Left forelimb (tissue), 1 donor: ENCODE measurements around the gene MAJIN.
A peak's percentile ranks its signal among the peaks of the same experiment; 100 is the strongest.

Source experiments
- DNase-seq: peaks from one replicate; pipeline ENCODE4 v3.0.0-alpha.2; 2018; ENCODE audit warnings: low spot score

Gene MAJIN

GRCh38 chr11:64911689-64912088, 60.2 kb downstream of the MAJIN start:
- no peak for DNase-seq

GRCh38 chr11:64911142-64911541, 60.8 kb downstream of the MAJIN start:
- no peak for DNase-seq

GRCh38 chr11:64910451-64911093, 61.3 kb downstream of the MAJIN start:
- DNase-seq = no peak

- DNase-seq = no peak
Measured at GRCh38 chr11:64909653-64910343, 62.1 kb downstream of the MAJIN start.

- DNase-seq = no peak
Measured at GRCh38 chr11:64908766-64909165, 63.1 kb downstream of the MAJIN start.

GRCh38 chr11:64906314-64906635, 65.6 kb downstream of the MAJIN start:
- no peak for DNase-seq

GRCh38 chr11:64905516-64906313, 66.2 kb downstream of the MAJIN start:
- DNase-seq = no peak

GRCh38 chr11:64903291-64903833, 68.5 kb downstream of the MAJIN start:
- no peak for DNase-seq

- DNase-seq = no peak
Measured at GRCh38 chr11:64902102-64902900, 69.6 kb downstream of the MAJIN start.

GRCh38 chr11:64900774-64901173, 71.1 kb downstream of the MAJIN start:
- no peak for DNase-seq

GRCh38 chr11:64900263-64900678, 71.6 kb downstream of the MAJIN start:
- no peak for DNase-seq

GRCh38 chr11:64898541-64898940, 73.4 kb downstream of the MAJIN start:
- DNase-seq = no peak

- no peak for DNase-seq
Measured at GRCh38 chr11:64898076-64898445, 73.8 kb downstream of the MAJIN start.

GRCh38 chr11:64897381-64898075, 74.4 kb downstream of the MAJIN start:
- DNase-seq = no peak

GRCh38 chr11:64896448-64897022, 75.4 kb downstream of the MAJIN start:
- no peak for DNase-seq

- DNase-seq = no peak
Measured at GRCh38 chr11:64894812-64895452, 77.0 kb downstream of the MAJIN start.

GRCh38 chr11:64894070-64894811, 77.7 kb downstream of the MAJIN start:
- peak; percentile 85 for DNase-seq

GRCh38 chr11:64893194-64894069, 78.5 kb downstream of the MAJIN start:
- no peak for DNase-seq

- no peak for DNase-seq
Measured at GRCh38 chr11:64892838-64893193, 79.1 kb downstream of the MAJIN start.
